Nephron progenitor cell (in vitro differentiated cells): Measurements from ENCODE around the gene TMEM117.

Experiments used
- DNase-seq: peaks from one replicate; pipeline ENCODE4 v3.0.0; 2021
- H3K27ac Mint-ChIP-seq: 2 replicates; pipeline ENCODE4 v1.8.0; 2021; ENCODE audit warnings: mild to moderate bottlenecking, moderate library complexity, mixed read lengths
- H3K27me3 Mint-ChIP-seq: 2 replicates; pipeline ENCODE4 v1.8.0; 2021; ENCODE audit warnings: mild to moderate bottlenecking, low read depth, mixed read lengths; ENCODE audit not compliant: poor library complexity
- H3K36me3 Mint-ChIP-seq: 2 replicates; pipeline ENCODE4 v1.8.0; 2021; ENCODE audit warnings: low read depth, mixed read lengths
- H3K4me1 Mint-ChIP-seq: 2 replicates; pipeline ENCODE4 v1.8.0; 2021; ENCODE audit warnings: mixed read lengths
- H3K4me3 Mint-ChIP-seq: 2 replicates; pipeline ENCODE4 v1.8.0; 2021; ENCODE audit warnings: mild to moderate bottlenecking, moderate library complexity, mixed read lengths
- H3K9me3 Mint-ChIP-seq: 2 replicates; pipeline ENCODE4 v1.8.0; 2021; ENCODE audit warnings: mild to moderate bottlenecking, moderate library complexity, mixed read lengths
- CTCF ChIP-seq: fragments of 200-600 bp; sonication (generic); IDR thresholded peaks from 2 replicates; pipeline ENCODE4 v1.5.0; 2021; ENCODE audit warnings: antibody characterized with exemption

Gene TMEM117

GRCh38 chr12:44379831-44380230 lies 544.0 kb downstream of the TMEM117 start:
- no peak for DNase-seq
- no peak for TF ChIP-seq CTCF
- Mint-ChIP-seq H3K4me1 (peaks cover 20% of the 10 kb centered on the region), H3K27ac (peak overlapping the region; percentile 23), H3K4me3 (no peak overlapping the region), H3K36me3 (no peaks in the 10 kb centered on the region), H3K9me3 (no peaks in the 10 kb centered on the region), H3K27me3 (peaks cover 4% of the 10 kb centered on the region)

GRCh38 chr12:44380861-44381260 lies 545.0 kb downstream of the TMEM117 start:
- Mint-ChIP-seq H3K4me1 (peaks cover 23% of the 10 kb centered on the region), H3K27me3 (peaks cover 4% of the 10 kb centered on the region), H3K36me3 (no peaks in the 10 kb centered on the region), H3K4me3 (no peak overlapping the region), H3K27ac (no peak overlapping the region), H3K9me3 (no peaks in the 10 kb centered on the region)
- DNase-seq, result no peak
- TF ChIP-seq CTCF, result no peak

- no peaks in the 10 kb centered on the region for H3K36me3 Mint-ChIP-seq
- peaks cover 23% of the 10 kb centered on the region for H3K4me1 Mint-ChIP-seq
- H3K27ac Mint-ChIP-seq, result no peak overlapping the region
- no peak for DNase-seq
- peaks cover 4% of the 10 kb centered on the region for H3K27me3 Mint-ChIP-seq
- no peak for TF ChIP-seq CTCF
- H3K4me3 Mint-ChIP-seq, result no peak overlapping the region
- no peaks in the 10 kb centered on the region for H3K9me3 Mint-ChIP-seq
Observed at GRCh38 chr12:44381341-44381740, 545.5 kb downstream of the TMEM117 start.

GRCh38 chr12:44384136-44384535 lies 548.3 kb downstream of the TMEM117 start:
- no peaks in the 10 kb centered on the region for H3K9me3 Mint-ChIP-seq
- no peak for TF ChIP-seq CTCF
- H3K27me3 Mint-ChIP-seq, result peaks cover 4% of the 10 kb centered on the region
- H3K36me3 Mint-ChIP-seq, result no peaks in the 10 kb centered on the region
- H3K4me3 Mint-ChIP-seq, result no peak overlapping the region
- H3K27ac Mint-ChIP-seq, result peak overlapping the region; percentile 53
- peaks cover 23% of the 10 kb centered on the region for H3K4me1 Mint-ChIP-seq
- DNase-seq, result peak; percentile 23

- no peak overlapping the region for H3K4me3 Mint-ChIP-seq
- no peak for TF ChIP-seq CTCF
- no peaks in the 10 kb centered on the region for H3K36me3 Mint-ChIP-seq
- H3K27ac Mint-ChIP-seq, result no peak overlapping the region
- H3K9me3 Mint-ChIP-seq, result no peaks in the 10 kb centered on the region
- peaks cover 20% of the 10 kb centered on the region for H3K4me1 Mint-ChIP-seq
- no peak for DNase-seq
- peaks cover 4% of the 10 kb centered on the region for H3K27me3 Mint-ChIP-seq
Observed at GRCh38 chr12:44385964-44386363, 550.1 kb downstream of the TMEM117 start.

- TF ChIP-seq CTCF, result no peak
- H3K9me3 Mint-ChIP-seq, result no peaks in the 10 kb centered on the region
- no peak overlapping the region for H3K4me3 Mint-ChIP-seq
- no peaks in the 10 kb centered on the region for H3K36me3 Mint-ChIP-seq
- peaks cover 20% of the 10 kb centered on the region for H3K4me1 Mint-ChIP-seq
- H3K27me3 Mint-ChIP-seq, result peaks cover 4% of the 10 kb centered on the region
- no peak for DNase-seq
- no peak overlapping the region for H3K27ac Mint-ChIP-seq
Observed at GRCh38 chr12:44387581-44387980, 551.7 kb downstream of the TMEM117 start.
